Fibroblast of mammary gland (primary cell): ENCODE data around the gene ARHGAP26.

ENCODE experiments used
- DNase-seq: peaks from one replicate; pipeline ENCODE4 v3.0.0-alpha.2; 2010; ENCODE audit warnings: low read depth
- H3K4me3 ChIP-seq: 2 replicates; pipeline ENCODE4 v1.5.1; 2011; ENCODE audit warnings: low read depth, mild to moderate bottlenecking, low read length, moderate library complexity; ENCODE audit not compliant: control insufficient read depth
- TF ChIP-seq, protein P1 (sequence below): conservative IDR thresholded peaks from 2 replicates; pipeline ENCODE4 v1.5.1; 2011; ENCODE audit warnings: low read depth, low read length, inconsistent platforms; ENCODE audit not compliant: control insufficient read depth, insufficient read depth

Gene ARHGAP26

GRCh38 chr5:143183989-143184388 lies 413.8 kb downstream of the ARHGAP26 start:
- H3K4me3 ChIP-seq = no peak overlapping the region
- no peak for DNase-seq
- TF ChIP-seq, protein P1, sequence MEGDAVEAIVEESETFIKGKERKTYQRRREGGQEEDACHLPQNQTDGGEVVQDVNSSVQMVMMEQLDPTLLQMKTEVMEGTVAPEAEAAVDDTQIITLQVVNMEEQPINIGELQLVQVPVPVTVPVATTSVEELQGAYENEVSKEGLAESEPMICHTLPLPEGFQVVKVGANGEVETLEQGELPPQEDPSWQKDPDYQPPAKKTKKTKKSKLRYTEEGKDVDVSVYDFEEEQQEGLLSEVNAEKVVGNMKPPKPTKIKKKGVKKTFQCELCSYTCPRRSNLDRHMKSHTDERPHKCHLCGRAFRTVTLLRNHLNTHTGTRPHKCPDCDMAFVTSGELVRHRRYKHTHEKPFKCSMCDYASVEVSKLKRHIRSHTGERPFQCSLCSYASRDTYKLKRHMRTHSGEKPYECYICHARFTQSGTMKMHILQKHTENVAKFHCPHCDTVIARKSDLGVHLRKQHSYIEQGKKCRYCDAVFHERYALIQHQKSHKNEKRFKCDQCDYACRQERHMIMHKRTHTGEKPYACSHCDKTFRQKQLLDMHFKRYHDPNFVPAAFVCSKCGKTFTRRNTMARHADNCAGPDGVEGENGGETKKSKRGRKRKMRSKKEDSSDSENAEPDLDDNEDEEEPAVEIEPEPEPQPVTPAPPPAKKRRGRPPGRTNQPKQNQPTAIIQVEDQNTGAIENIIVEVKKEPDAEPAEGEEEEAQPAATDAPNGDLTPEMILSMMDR = no peak

GRCh38 chr5:143186623-143187022 lies 416.4 kb downstream of the ARHGAP26 start:
- no peak for DNase-seq
- no peak overlapping the region for H3K4me3 ChIP-seq
- TF ChIP-seq, protein P1 = no peak

DNA sequence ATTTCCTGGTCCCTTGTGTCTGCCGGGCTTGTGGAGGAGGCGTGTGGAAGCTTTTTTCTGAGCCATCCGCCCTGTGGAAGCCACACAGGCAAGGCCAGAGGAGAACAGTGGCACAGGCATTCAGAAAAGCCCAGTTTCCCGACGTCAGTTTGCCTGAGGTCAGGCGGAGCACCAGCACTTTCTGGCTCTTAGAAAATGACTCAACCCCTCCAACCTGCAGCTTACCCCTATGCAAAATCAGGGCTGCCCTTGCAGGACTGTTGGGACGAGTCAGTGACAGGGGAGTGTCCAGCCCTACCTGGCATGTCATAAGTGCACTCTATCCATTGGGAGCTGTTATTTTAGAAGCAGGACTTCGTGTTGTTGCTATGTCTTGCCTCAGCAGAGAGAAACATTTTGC lies 417.3 kb downstream of the ARHGAP26 start:
- TF ChIP-seq, protein P1 = no peak
- H3K4me3 ChIP-seq = no peak overlapping the region
- DNase-seq = no peak

- no peak for DNase-seq
- no peak overlapping the region for H3K4me3 ChIP-seq
- TF ChIP-seq, protein P1 = no peak
Measured at GRCh38 chr5:143188083-143188482, 417.9 kb downstream of the ARHGAP26 start.

DNA sequence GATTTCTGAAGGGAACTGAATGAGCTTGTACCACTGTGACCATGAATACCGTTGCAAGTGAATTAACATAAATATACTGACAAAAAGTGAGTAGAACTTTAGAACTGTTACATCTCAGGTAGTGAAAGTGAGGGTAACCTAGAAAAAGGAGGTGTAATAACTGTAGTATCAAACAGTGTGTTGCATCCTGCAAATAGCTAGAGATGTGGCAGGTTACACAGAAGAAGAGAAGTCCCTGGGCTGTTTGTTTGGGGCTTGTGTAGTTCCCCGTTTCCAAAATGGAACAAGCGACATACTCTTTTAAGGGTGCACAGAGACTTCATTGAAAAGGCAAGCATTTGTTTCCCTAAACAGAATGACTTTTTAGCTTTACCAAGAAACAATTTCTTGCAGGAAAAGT lies 418.5 kb downstream of the ARHGAP26 start:
- no peak for DNase-seq
- TF ChIP-seq, protein P1 = no peak

DNA sequence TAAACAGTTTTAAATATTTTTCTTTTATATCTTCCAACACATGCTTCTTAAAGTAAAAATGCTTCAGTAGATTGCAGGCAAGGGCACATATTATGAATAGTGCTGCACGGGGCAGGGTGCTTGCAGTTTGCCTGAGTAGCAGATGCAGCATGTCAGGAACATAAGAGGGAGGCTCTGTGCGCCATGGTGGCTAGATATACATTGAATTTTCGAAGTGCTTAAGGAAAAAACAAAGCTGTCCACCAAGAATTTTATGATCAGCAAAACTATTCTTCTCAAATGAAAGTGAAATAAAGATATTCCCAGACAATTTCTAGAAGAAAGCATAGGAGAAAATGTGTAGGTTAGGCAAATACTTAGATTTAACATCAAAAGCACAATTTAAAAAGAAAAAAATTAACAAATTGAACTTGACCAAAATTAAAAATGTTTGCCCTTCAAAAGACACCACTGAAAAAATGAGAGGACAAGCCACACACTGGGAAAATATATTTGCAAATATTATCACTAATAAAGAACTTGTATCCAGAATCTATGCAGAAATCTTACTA lies 420.2 kb downstream of the ARHGAP26 start:
- no peak overlapping the region for H3K4me3 ChIP-seq
- DNase-seq = no peak
- TF ChIP-seq, protein P1 = no peak

More for the DNA sequence above, 418.5 kb downstream of the ARHGAP26 start:
- H3K4me3 ChIP-seq = no peak overlapping the region

DNA sequence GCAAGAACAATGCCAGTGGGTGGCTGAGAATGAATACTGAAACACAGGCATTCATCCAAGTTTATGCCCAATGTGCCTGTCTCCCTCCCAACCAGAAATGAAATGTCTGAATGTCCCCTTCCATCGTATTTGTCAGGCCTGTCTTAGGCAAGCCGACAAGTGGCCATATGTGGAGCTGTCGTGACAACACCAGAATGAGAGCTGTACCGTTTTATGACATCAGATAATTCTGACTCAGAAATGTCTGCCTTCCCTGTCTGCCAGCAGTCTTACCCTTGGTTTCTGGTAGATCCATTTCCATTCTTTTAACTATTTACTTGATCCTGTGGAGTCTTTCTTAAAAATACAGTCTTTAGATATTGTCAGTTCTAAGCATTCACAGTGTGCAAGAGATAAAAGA lies 421.5 kb downstream of the ARHGAP26 start:
- no peak overlapping the region for H3K4me3 ChIP-seq
- TF ChIP-seq, protein P1 = no peak
- no peak for DNase-seq
